Kidney (tissue), 14 donors: ENCODE measurements around the gene KMT2C. TPM values are rescaled to one million over a fixed set of nuclear protein-coding genes. Genes with fewer than 3 reads are reported as not detected.
A peak's percentile ranks its signal among the peaks of the same experiment; 100 is the strongest.

Source experiments
- DNase-seq, 5 donors: peaks; one replicate each; pipeline ENCODE4 v3.0.0-alpha.2; 2013 to 2020
- FAIRE-seq: peaks from 2 replicates; lab custom pipeline; 2012; peaks lifted over from hg19 to GRCh38; lab: Jason Lieb, UNC
- H3K27ac ChIP-seq, 2 donors: one replicate each; pipeline ENCODE4 v1.7.0; 2013; ENCODE audit warnings: low read depth in 2 of 2, low read length in 2 of 2, inconsistent platforms in 1 of 2
- H3K27me3 ChIP-seq: one replicate; pipeline ENCODE4 v1.7.1; 2013; ENCODE audit warnings: low read length, inconsistent platforms; ENCODE audit not compliant: control insufficient read depth, insufficient read depth
- H3K36me3 ChIP-seq, 3 donors: one replicate each; pipeline versions ENCODE4 v1.7.0 to v1.7.1; 2013; ENCODE audit warnings: low read length in 3 of 3, control low read depth in 1 of 3, inconsistent platforms in 1 of 3; ENCODE audit not compliant: insufficient read depth in 3 of 3, control insufficient read depth in 2 of 3
- H3K4me1 ChIP-seq, 3 donors: one replicate each; pipeline versions ENCODE4 v1.7.0 to v1.7.1; 2013; ENCODE audit warnings: low read length in 3 of 3, inconsistent platforms in 1 of 3, low read depth in 1 of 3; ENCODE audit not compliant: control insufficient read depth in 2 of 3, insufficient read depth in 2 of 3
- H3K4me3 ChIP-seq, 3 donors: one replicate each; pipeline versions ENCODE4 v1.7.0 to v1.8.1; 2013; ENCODE audit warnings: low read length in 3 of 3, control low read depth in 1 of 3, inconsistent platforms in 1 of 3
- H3K9ac ChIP-seq, 3 donors: one replicate each; pipeline versions ENCODE4 v1.7.0 to v1.7.1; 2013; ENCODE audit warnings: low read length in 3 of 3, control low read depth in 1 of 3, inconsistent platforms in 1 of 3
- H3K9me3 ChIP-seq, 3 donors: one replicate each; pipeline versions ENCODE4 v1.7.0 to v1.7.1; 2013; ENCODE audit warnings: low read length in 3 of 3, control low read depth in 1 of 3, inconsistent platforms in 1 of 3; ENCODE audit not compliant: control insufficient read depth in 2 of 3, insufficient read depth in 1 of 3
- CTCF ChIP-seq: IDR thresholded peaks from 3 replicates; pipeline ENCODE4 v1.5.1; 2012; ENCODE audit warnings: mild to moderate bottlenecking, moderate library complexity, borderline replicate concordance; ENCODE audit not compliant: insufficient read depth; ENCODE audit errors: extremely low read depth
- intact Hi-C: fragments of 100-400 bp; cut with DNase I; formaldehyde crosslinking; loops from one replicate; pipeline ENCODE4 v1.11.1; 2022
- polyA plus RNA-seq: library from polyadenylated mRNA; stranded (reverse); fragments of 350-450 nt; fragmentation: Illumina TruSeq; extraction: RNeasy Lipid Tissue Mini Kit (QIAGEN cat#74804); gene quantifications from one replicate; pipeline ENCODE4 v1.2.3, GENCODE V29; 2014; ENCODE audit warnings: low read depth, low replicate concordance; ENCODE audit not compliant: insufficient read depth
- total RNA-seq: library from RNA; stranded (reverse); fragmentation: NEBNext Ultra II Directional; extraction: Animal tissue kit (Norgen Biotek cat#: 25700); gene quantifications from one replicate; pipeline ENCODE4 v1.2.1, GENCODE V29; 2021
- donor health status: control.
- donor health status: control.
- donor health status: control.
- donor health status: control.
- donor health status: control.
- donor health status: DM: yes; HTN: yes; CAD: no.
- donor health status: Normal renal cell carcinoma (clear cell type).

Gene KMT2C
- total and polyA plus RNA-seq, 2 donors from 2014 or later: 4.8 to 102 TPM

DNA sequence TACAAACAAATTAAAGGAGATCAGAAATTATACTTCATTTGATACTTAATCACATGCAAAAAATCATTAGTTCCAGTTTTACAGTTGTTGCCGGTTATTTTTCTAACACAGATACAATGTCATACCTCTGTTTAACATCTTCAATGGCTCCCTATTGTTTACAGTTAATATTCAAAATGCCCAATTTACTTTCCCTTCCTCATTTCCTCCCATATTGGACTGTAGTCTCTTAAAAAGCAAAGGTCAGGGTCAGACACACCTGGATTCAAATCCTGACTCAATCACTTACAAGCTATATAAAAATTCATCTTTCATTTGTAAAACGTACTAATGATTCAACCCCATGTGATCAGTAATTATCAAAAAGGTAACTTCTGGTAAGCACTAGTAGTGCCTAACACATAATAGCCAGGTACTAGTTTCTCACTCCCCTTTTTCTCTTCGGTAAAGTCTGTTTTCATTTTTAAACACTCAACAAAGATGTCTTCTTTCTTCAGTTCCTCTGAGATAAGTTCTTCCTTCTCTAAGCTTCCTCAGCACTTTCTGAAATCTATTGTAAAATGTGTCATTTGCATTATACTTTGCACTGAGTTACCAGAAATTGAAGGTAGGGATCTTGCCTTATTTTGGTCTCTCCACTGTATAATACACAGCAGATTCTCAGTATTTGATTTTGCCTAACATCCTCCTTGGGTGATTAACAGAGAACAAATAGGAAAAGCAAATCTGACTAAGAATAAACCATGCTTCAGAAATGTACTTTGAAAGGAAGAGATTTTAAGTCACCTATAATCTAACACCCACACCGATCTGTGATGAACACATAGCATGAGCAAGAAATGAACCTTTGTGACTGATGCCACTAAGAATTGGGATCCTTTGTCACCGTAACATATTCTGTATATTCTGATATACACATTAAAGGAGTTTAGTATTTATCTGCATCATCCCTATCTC lies 16.1 kb downstream of the KMT2C start:
- no peak for TF ChIP-seq CTCF
- Histone ChIP-seq H3K27me3 (no peaks in the 10 kb centered on the region), H3K4me1 (no peaks in the 10 kb centered on the region), H3K4me3 (no peak overlapping the region), H3K9me3 (peaks cover 0 to 12% (median 0%) of the 10 kb centered on the region in 3 donors), H3K9ac (no peak overlapping the region), H3K27ac (no peak overlapping the region), H3K36me3 (no peaks in the 10 kb centered on the region)
- FAIRE-seq (no peak), DNase-seq (no peak)
- intact Hi-C loops: no loop called here

DNA sequence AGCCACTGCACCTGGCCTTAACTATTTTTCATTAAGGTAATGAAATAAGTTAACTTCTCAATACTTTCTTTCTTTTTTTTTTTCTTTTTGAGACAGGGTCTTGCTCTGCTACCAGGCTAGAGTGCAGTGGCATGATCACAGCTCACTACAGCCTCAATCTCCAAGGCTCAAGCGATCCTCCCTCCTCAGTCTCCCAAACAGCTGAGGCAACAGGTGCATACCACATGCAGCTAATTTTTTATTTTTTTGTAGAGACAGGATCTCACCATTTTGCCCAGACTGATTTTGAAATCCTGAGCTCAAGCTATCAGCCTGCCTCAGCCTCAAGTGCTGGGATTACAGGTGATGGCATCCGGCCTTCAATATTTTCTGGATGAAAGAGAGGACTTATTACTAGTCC lies 21.0 kb downstream of the KMT2C start:
- intact Hi-C loops: no loop called here
- FAIRE-seq: no peak
- H3K36me3 ChIP-seq: no peaks in the 10 kb centered on the region
- H3K27me3 ChIP-seq: no peaks in the 10 kb centered on the region
- H3K9ac ChIP-seq: no peak overlapping the region
- H3K9me3 ChIP-seq: no peaks in the 10 kb centered on the region
- H3K4me1 ChIP-seq: no peaks in the 10 kb centered on the region
- no peak overlapping the region for H3K27ac ChIP-seq
- no peak for TF ChIP-seq CTCF
- DNase-seq: no peak
- no peak overlapping the region for H3K4me3 ChIP-seq

DNA sequence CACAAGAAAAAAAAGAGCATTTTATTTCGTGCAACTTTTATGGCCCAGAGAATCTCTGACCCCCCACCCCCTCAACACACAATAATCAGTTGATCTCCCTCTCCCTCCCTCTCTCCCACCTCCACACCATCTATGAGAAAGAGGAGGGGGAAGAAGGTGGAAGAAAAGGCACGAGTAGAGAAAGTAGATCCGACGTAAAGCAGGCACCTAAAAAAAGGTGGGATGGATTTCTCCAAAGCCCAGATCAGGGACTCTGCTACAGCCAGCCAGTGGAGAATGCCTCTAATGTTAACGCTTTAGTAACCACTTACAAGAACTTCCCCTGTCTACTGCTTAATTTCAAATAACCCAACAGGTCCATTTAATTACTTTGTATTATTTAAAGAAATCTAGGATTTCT lies 24.4 kb downstream of the KMT2C start:
- Histone ChIP-seq H3K9me3 (peaks cover 0 to under 1% (median 0%) of the 10 kb centered on the region in 3 donors), H3K9ac (no peak overlapping the region), H3K4me1 (no peaks in the 10 kb centered on the region), H3K36me3 (no peaks in the 10 kb centered on the region), H3K27me3 (no peaks in the 10 kb centered on the region), H3K4me3 (no peak overlapping the region), H3K27ac (no peak overlapping the region)
- DNase-seq (peak in 3 of 5 donors; percentile 41 to 77 (median 77)), FAIRE-seq (no peak)
- no peak for TF ChIP-seq CTCF
- intact Hi-C loops: no loop called here
